Right atrium auricular region (tissue), 2 donors: ENCODE measurements around the gene ADK. TPM values are rescaled to one million over a fixed set of nuclear protein-coding genes. Genes with fewer than 3 reads are reported as not detected.
A peak's percentile ranks its signal among the peaks of the same experiment; 100 is the strongest.

ENCODE experiments used
- DNase-seq: peaks from one replicate; pipeline ENCODE4 v3.0.0-alpha.2; 2019; ENCODE audit warnings: low spot score
- H3K27ac ChIP-seq, 2 donors: fragments of 200-600 bp; sonication (generic); 1 replicate in 1 of 2; 2 replicates in 1 of 2; pipeline ENCODE4 v1.5.1; 2016 to 2019
- H3K27me3 ChIP-seq, 2 donors: fragments of 200-600 bp; sonication (generic); one replicate each; pipeline versions ENCODE4 v1.5.1 to v1.6.0; 2017 to 2019
- H3K36me3 ChIP-seq: fragments of 200-600 bp; sonication (generic); one replicate; pipeline ENCODE4 v1.5.1; 2016
- H3K4me1 ChIP-seq, 2 donors: fragments of 200-600 bp; sonication (generic); one replicate each; pipeline versions ENCODE4 v1.5.1 to v1.6.0; 2017 to 2019
- H3K4me3 ChIP-seq, 2 donors: fragments of 200-600 bp; sonication (generic); 1 replicate in 1 of 2; 2 replicates in 1 of 2; pipeline ENCODE4 v1.5.1; 2017 to 2019; ENCODE audit warnings: mild to moderate bottlenecking in 1 of 2, moderate library complexity in 1 of 2
- H3K9me3 ChIP-seq, 2 donors: fragments of 200-600 bp; sonication (generic); one replicate each; pipeline ENCODE4 v1.5.1; 2019
- CTCF ChIP-seq, 2 donors: fragments of 200-600 bp; sonication (generic); IDR thresholded peaks; one replicate each; pipeline ENCODE4 v1.5.1; 2019; ENCODE audit warnings: antibody characterized with exemption in 2 of 2
- total RNA-seq, 2 donors: library from RNA; depleted of rRNA; stranded (reverse); fragments of >200 nt; gene quantifications; one replicate each; pipeline ENCODE4 v1.1.0, GENCODE V29; 2016

Gene ADK
- total RNA-seq, 2 donors from 2014 or later = 23.7 to 31.6 TPM

GRCh38 chr10:74305730-74306129 is 154.7 kb downstream of the ADK start:
- Histone ChIP-seq H3K4me3 (no peak overlapping the region), H3K36me3 (no peaks in the 10 kb centered on the region), H3K9me3 (no peaks in the 10 kb centered on the region), H3K27me3 (no peaks in the 10 kb centered on the region), H3K27ac (no peak overlapping the region), H3K4me1 (no peaks in the 10 kb centered on the region)
- DNase-seq = no peak
- no peak for TF ChIP-seq CTCF (IDR thresholded peaks at IDR 0.05)

- Histone ChIP-seq H3K36me3 (no peaks in the 10 kb centered on the region), H3K27ac (no peak overlapping the region), H3K4me3 (no peak overlapping the region), H3K4me1 (no peaks in the 10 kb centered on the region), H3K27me3 (no peaks in the 10 kb centered on the region), H3K9me3 (no peaks in the 10 kb centered on the region)
- DNase-seq = no peak
- no peak for TF ChIP-seq CTCF (IDR thresholded peaks at IDR 0.05)
Observed at GRCh38 chr10:74306227-74306982, 155.4 kb downstream of the ADK start.

GRCh38 chr10:74307061-74307651 is 156.1 kb downstream of the ADK start:
- no peak overlapping the region for H3K4me3 ChIP-seq
- H3K4me1 ChIP-seq = no peaks in the 10 kb centered on the region
- no peaks in the 10 kb centered on the region for H3K27me3 ChIP-seq
- no peaks in the 10 kb centered on the region for H3K36me3 ChIP-seq
- DNase-seq = no peak
- TF ChIP-seq CTCF (IDR thresholded peaks at IDR 0.05) = no peak
- no peaks in the 10 kb centered on the region for H3K9me3 ChIP-seq
- H3K27ac ChIP-seq = no peak overlapping the region

GRCh38 chr10:74310652-74311257 is 159.7 kb downstream of the ADK start:
- Histone ChIP-seq H3K27me3 (no peaks in the 10 kb centered on the region), H3K27ac (no peak overlapping the region), H3K9me3 (no peaks in the 10 kb centered on the region), H3K4me3 (no peak overlapping the region), H3K36me3 (no peaks in the 10 kb centered on the region), H3K4me1 (no peaks in the 10 kb centered on the region)
- no peak for TF ChIP-seq CTCF (IDR thresholded peaks at IDR 0.05)
- no peak for DNase-seq

GRCh38 chr10:74314166-74314565 is 163.1 kb downstream of the ADK start:
- Histone ChIP-seq H3K4me3 (peak overlapping the region; percentile 11 to 35), H3K27ac (no peak overlapping the region)
- DNase-seq = no peak

More at GRCh38 chr10:74314166-74314565, 163.1 kb downstream of the ADK start:
- Histone ChIP-seq H3K9me3 (peaks cover 0 to under 1% of the 10 kb centered on the region in 2 donors), H3K4me1 (no peaks in the 10 kb centered on the region), H3K27me3 (no peaks in the 10 kb centered on the region), H3K36me3 (no peaks in the 10 kb centered on the region)
- TF ChIP-seq CTCF (IDR thresholded peaks at IDR 0.05) = no peak
